Activated gamma-delta T cell (primary cell): ENCODE data around the gene RUNX1.

Experiments
- DNase-seq: peaks from one replicate; lab custom pipeline; 2025; lab: John Stamatoyannopoulos, UW

RUNX1 gene

GRCh38 chr21:35036465-35037383 is 12.4 kb downstream of the RUNX1 start:
- DNase-seq, result no peak

GRCh38 chr21:35035581-35035980 is 13.5 kb downstream of the RUNX1 start:
- no peak for DNase-seq

GRCh38 chr21:35035116-35035515 is 14.0 kb downstream of the RUNX1 start:
- DNase-seq, result no peak

GRCh38 chr21:35034203-35034926 is 14.7 kb downstream of the RUNX1 start:
- no peak for DNase-seq

GRCh38 chr21:35032474-35033263 is 16.4 kb downstream of the RUNX1 start:
- no peak for DNase-seq

GRCh38 chr21:35028451-35028978 is 20.6 kb downstream of the RUNX1 start:
- DNase-seq, result no peak

- no peak for DNase-seq
Observed at GRCh38 chr21:35027563-35028450, 21.3 kb downstream of the RUNX1 start.

- DNase-seq, result peak; percentile 79
Observed at GRCh38 chr21:35026617-35027562, 22.2 kb downstream of the RUNX1 start.

- no peak for DNase-seq
Observed at GRCh38 chr21:35026153-35026500, 23.0 kb downstream of the RUNX1 start.

- DNase-seq, result no peak
Observed at GRCh38 chr21:35025206-35026152, 23.6 kb downstream of the RUNX1 start.

GRCh38 chr21:35024513-35024912 is 24.6 kb downstream of the RUNX1 start:
- no peak for DNase-seq

- DNase-seq, result no peak
Observed at GRCh38 chr21:35024071-35024420, 25.1 kb downstream of the RUNX1 start.

GRCh38 chr21:35023396-35024070 is 25.6 kb downstream of the RUNX1 start:
- DNase-seq, result no peak

GRCh38 chr21:35021546-35021945 is 27.6 kb downstream of the RUNX1 start:
- no peak for DNase-seq

- no peak for DNase-seq
Observed at GRCh38 chr21:35020902-35021301, 28.2 kb downstream of the RUNX1 start.

GRCh38 chr21:35020436-35020835 is 28.7 kb downstream of the RUNX1 start:
- no peak for DNase-seq

GRCh38 chr21:35019631-35020032 is 29.5 kb downstream of the RUNX1 start:
- DNase-seq, result no peak

GRCh38 chr21:35017256-35017655 is 31.8 kb downstream of the RUNX1 start:
- DNase-seq, result no peak
